ENCODE measurements around the gene SMIM28. TPM values are rescaled to one million over a fixed set of nuclear protein-coding genes. Genes with fewer than 3 reads are reported as not detected.

Gene SMIM28
- total and polyA plus RNA-seq, 2 donors (not counting 3 experiments of a cell fraction or from before 2014, with no cell fraction given), result not detected

GRCh38 chr6:138410048-138410735, 32.5 kb downstream of the SMIM28 start:
- H3K27ac ChIP-seq (ENCODE audit: insufficient read depth, low read depth, low read length), result peak overlapping the region; percentile 98
- CTCF ChIA-PET, result no interaction called here
- H3K9ac ChIP-seq (replicated peaks; ENCODE audit: extremely low read depth, insufficient read depth, low read length), result no peak overlapping the region
- H3K36me3 ChIP-seq (ENCODE audit: control insufficient read depth in 2 of 2, extremely low read depth in 1 of 2, insufficient read depth in 2 of 2, low read length in 2 of 2), result peaks cover 14 to 20% of the 10 kb centered on the region in 2 experiments
- BruUV-seq (replicated peaks), result no TSS peak
- no peaks in the 10 kb centered on the region for H3K27me3 ChIP-seq (ENCODE audit: control insufficient read depth in 2 of 2, insufficient read depth in 2 of 2, low read length in 2 of 2)
- intact Hi-C loops (cut with micrococcal nuclease) (loop anchor here (5.0 kb wide), 2 partner anchors 362 to 577 kb away; partner anchors contain the start of genes CCDC28A and REPS1), dilution Hi-C loops (cut with MboI; ENCODE audit: extremely low pct_ligation_motif_present, low sequenced_read_pairs) (no loop called here)
- no peak for TF ChIP-seq POLR2AphosphoS5 (IDR thresholded peaks at IDR 0.05; ENCODE audit: insufficient read depth, low read depth, low read length)
- TF ChIP-seq EZH2 (IDR thresholded peaks at IDR 0.05; ENCODE audit: borderline replicate concordance, low read depth, low read length, severe bottlenecking), result no peak
- TF ChIP-seq JUN (IDR thresholded peaks at IDR 0.05; ENCODE audit: borderline replicate concordance, insufficient read depth, insufficient read length, low read depth), result no peak
- TF ChIP-seq, protein P1, sequence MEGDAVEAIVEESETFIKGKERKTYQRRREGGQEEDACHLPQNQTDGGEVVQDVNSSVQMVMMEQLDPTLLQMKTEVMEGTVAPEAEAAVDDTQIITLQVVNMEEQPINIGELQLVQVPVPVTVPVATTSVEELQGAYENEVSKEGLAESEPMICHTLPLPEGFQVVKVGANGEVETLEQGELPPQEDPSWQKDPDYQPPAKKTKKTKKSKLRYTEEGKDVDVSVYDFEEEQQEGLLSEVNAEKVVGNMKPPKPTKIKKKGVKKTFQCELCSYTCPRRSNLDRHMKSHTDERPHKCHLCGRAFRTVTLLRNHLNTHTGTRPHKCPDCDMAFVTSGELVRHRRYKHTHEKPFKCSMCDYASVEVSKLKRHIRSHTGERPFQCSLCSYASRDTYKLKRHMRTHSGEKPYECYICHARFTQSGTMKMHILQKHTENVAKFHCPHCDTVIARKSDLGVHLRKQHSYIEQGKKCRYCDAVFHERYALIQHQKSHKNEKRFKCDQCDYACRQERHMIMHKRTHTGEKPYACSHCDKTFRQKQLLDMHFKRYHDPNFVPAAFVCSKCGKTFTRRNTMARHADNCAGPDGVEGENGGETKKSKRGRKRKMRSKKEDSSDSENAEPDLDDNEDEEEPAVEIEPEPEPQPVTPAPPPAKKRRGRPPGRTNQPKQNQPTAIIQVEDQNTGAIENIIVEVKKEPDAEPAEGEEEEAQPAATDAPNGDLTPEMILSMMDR (IDR thresholded peaks at IDR 0.05; ENCODE audit: extremely low read depth in 1 of 2, insufficient read depth in 1 of 2, low read depth in 1 of 2, low read length in 2 of 2), result no peak
- no peak for TF ChIP-seq MYC (IDR thresholded peaks at IDR 0.05; ENCODE audit: low read depth, low read length)
- TF ChIP-seq FOS (IDR thresholded peaks at IDR 0.05; ENCODE audit: borderline replicate concordance, insufficient read depth, low read length), result no peak
- no peak overlapping the region for H3K4me3 ChIP-seq (replicated peaks in 1 of 3; ENCODE audit: insufficient read depth in 1 of 3, low read depth in 1 of 3, low read length in 3 of 3)
- H3K79me2 ChIP-seq (ENCODE audit: control insufficient read depth, insufficient read depth, low read length), result peaks cover 4% of the 10 kb centered on the region
- H3K9me1 ChIP-seq (replicated peaks; ENCODE audit: control insufficient read depth, extremely low read depth, insufficient read depth, low read length), result no peaks in the 10 kb centered on the region
- POLR2A ChIA-PET, result no interaction called here
- peaks cover 31% of the 10 kb centered on the region for H3K4me1 ChIP-seq (ENCODE audit: control insufficient read depth, extremely low read depth, insufficient read depth, low read length)
- H4K20me1 ChIP-seq (replicated peaks; ENCODE audit: control insufficient read depth, extremely low read depth, insufficient read depth, low read length), result no peaks in the 10 kb centered on the region
- H3K9me3 ChIP-seq (replicated peaks; ENCODE audit: control insufficient read depth, insufficient read depth, low read length), result no peaks in the 10 kb centered on the region
- FAIRE-seq (no peak), DNase-seq (ENCODE audit: low read depth, low spot score) (no peak)
- H2AFZ ChIP-seq (ENCODE audit: low read depth, low read length), result no peak overlapping the region
- no peak overlapping the region for H3K4me2 ChIP-seq (ENCODE audit: insufficient read depth, low read length)
